ENCODE results near the gene ANKMY1. TPM values are rescaled to one million over a fixed set of nuclear protein-coding genes. Genes with fewer than 3 reads are reported as not detected.

The ANKMY1 gene
- polyA plus RNA-seq, 1 donor: 13.5 TPM

- no peak for DNase-seq
These were observed 84.6 kb downstream of the ANKMY1 start for GRCh38 chr2:240473211-240473610.

DNA sequence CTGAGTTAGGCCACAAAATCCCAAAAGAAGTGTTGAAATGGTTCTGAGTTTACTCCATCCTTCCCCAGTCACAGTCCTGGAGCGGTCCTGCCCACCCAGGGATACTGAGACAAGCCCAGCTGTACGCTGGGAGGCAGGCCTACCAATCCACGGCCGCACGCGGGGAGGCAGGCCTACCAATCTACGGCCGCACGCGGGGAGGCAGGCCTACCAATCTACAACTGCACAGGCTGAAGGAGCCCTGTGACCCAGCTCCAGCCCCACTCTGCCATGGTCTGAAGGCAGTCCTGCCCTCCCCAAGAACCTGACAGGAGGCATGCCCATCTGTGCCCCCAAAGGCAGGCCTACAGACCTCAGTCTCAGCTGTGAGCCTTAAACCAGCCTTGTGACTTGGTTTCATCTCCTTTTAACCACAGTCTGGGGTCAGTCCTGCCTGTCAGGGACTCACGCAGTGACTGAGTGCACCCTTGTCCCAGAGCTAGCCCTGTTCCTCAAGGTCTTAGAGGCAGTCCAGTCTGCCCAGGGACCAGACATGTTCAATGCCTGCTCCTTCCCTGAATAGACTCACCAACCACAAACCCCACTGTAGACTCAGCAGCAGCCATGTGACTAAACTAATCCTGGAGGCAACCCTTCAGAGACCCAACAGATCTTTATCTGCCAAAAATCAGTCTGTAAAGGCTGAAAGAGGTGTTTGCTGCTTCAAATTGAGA is 85.6 kb downstream of the ANKMY1 start:
- no peak for DNase-seq

DNA sequence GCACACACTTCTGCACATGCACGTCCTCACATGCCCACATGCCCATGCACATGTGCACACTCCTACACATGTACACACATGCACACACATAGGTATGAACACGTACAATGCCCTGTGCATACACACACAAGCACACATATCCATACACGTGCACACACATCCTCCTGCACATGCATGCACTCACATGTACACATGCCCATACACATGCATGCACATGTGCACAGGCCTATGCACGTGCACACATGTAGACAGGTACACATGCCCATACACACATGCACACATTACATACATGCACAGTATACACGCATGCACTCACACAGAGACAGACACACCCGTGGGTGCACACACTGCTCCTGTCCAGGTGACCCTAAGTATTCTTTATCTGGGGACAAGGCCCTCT is 88.0 kb downstream of the ANKMY1 start:
- DNase-seq: no peak

DNA sequence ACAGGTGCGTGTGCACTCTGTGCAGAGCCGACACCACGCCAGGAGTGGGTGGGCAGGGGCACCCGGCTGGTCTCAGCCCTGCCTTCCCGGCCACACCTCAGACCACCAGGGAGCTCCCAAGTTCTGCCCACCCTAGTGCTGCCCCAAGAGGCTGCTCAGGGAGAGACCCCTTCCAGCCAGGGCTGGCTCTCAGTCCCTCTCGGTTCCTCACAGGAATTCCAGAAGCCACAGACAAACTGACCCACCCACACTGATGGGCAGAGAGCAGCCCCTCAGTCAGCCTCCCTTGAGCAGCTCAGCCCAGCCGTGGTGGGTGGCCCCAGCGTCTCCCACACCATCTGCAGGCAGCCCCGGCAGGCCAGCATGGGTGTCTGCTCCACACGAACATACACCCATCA is 88.5 kb downstream of the ANKMY1 start:
- no peak for DNase-seq

GRCh38 chr2:240468303-240469238 is 89.2 kb downstream of the ANKMY1 start:
- no peak for DNase-seq

- no peak for DNase-seq
These were observed 90.0 kb downstream of the ANKMY1 start for GRCh38 chr2:240467659-240468302.

- DNase-seq: no peak
These were observed 90.6 kb downstream of the ANKMY1 start for GRCh38 chr2:240467149-240467642.

DNA sequence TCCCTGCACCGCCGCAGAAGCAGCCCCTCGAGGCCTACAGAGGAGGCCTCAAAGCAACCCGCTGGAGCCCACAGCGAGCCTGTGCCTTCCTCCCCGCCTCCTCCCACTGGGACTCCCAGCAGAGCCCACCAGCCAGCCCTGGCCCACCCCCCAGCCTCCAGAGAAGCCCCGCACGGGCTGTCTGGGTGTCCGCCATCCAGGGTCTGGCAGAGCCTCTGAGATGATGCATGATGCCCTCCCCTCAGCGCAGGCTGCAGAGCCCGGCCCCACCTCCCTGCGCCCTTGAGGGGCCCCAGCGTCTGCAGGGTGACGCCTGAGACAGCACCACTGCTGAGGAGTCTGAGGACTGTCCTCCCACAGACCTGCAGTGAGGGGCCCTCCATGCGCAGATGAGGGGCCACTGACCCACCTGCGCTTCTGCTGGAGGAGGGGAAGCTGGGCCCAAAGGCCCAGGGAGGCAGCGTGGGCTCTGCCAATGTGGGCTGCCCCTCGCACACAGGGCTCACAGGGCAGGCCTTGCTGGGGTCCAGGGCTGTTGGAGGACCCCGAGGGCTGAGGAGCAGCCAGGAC is 91.1 kb downstream of the ANKMY1 start:
- no peak for DNase-seq

GRCh38 chr2:240465765-240466578 is 91.8 kb downstream of the ANKMY1 start:
- no peak for DNase-seq

DNA sequence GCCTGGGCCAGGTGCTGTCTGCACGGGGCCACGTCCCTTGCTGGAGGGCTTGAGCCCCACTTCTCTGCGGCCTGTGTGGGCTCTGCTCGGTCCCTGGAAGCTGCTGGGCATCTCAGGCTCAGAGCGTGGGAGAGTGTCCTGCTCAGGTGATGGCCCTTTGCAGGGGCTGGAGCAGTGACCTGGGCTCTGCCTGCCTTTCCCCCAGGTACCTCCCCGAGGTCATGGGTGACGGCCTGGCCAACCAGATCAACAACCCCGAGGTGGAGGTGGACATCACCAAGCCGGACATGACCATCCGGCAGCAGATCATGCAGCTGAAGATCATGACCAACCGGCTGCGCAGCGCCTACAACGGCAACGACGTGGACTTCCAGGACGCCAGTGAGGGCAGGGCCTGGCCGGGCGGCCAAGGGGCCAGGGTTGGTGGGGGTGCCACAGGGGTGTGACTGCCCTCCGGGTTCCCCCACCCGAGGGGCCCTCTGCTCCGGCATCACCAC is 92.5 kb downstream of the ANKMY1 start:
- DNase-seq: no peak

- DNase-seq: no peak
These were observed 93.1 kb downstream of the ANKMY1 start for GRCh38 chr2:240464514-240465241.

DNA sequence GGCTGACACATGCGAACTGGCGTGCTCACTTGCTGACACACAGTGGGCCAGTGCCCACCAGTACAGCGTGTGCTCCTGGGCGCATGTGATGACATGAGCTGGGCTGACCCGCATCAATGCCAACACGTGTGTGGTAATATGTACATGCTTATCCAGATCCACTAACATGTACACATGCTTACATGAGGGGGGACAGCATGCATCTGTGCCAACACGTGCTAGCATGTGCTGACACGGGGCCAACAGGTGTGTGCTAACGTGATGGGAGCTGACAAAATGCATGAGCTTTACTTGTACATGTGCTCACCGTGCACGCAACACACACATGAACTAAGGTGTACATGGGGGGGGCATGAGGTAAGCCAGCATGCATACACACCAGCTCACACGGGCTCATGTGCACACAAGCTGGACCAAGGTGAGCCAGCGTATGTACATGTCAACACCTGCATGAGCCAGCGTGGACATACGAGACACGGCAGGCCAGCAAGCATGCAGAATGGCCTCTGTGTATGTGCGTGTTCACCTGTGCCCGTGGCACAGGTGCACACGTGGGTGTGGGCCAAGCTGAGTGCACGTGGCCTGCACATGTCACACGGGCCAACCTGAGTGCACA is 93.8 kb downstream of the ANKMY1 start:
- no peak for DNase-seq

DNA sequence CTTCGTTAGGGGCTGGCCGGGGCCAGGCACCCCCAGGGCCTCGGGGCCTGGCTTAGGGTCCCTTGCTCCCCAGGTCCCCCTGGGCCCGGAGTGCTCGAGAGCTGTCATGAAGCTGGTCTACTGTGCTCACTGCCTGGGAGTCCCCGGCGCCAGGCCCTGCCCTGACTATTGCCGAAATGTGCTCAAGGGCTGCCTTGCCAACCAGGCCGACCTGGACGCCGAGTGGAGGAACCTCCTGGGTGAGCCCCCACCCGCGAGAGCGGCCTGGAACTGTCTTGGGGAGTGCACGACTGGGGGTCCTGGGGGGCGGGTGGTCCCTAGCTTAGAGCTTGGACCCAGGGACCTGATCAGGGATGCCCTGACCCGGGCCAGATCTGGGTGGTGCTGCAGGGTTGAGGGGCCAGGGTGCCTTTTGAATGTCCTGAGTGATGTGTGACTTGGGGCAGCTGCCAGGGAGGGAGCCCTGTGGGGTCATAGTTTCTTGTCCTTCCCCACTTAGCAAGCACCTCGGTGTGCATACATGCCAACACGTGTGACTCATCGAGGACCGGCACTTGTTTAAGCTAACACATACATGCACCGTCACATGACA is 94.4 kb downstream of the ANKMY1 start:
- DNase-seq: no peak

GRCh38 chr2:240462707-240463273 is 95.0 kb downstream of the ANKMY1 start:
- DNase-seq: no peak

DNA sequence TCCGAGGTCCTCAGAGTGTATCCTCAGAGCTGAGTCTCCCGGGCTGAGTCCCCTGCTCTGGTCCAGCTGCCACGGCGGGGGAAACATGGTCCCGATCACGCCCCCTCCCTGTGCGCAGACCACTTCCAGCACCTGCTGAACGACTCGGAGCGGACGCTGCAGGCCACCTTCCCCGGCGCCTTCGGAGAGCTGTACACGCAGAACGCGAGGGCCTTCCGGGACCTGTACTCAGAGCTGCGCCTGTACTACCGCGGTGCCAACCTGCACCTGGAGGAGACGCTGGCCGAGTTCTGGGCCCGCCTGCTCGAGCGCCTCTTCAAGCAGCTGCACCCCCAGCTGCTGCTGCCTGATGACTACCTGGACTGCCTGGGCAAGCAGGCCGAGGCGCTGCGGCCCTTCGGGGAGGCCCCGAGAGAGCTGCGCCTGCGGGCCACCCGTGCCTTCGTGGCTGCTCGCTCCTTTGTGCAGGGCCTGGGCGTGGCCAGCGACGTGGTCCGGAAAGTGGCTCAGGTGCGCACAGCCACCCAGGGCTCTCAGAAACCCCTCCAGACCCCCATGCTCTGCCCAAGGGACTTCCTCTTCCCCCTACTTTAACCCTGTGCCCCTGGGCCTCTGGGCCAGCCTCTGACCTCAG is 95.6 kb downstream of the ANKMY1 start:
- no peak for DNase-seq

DNA sequence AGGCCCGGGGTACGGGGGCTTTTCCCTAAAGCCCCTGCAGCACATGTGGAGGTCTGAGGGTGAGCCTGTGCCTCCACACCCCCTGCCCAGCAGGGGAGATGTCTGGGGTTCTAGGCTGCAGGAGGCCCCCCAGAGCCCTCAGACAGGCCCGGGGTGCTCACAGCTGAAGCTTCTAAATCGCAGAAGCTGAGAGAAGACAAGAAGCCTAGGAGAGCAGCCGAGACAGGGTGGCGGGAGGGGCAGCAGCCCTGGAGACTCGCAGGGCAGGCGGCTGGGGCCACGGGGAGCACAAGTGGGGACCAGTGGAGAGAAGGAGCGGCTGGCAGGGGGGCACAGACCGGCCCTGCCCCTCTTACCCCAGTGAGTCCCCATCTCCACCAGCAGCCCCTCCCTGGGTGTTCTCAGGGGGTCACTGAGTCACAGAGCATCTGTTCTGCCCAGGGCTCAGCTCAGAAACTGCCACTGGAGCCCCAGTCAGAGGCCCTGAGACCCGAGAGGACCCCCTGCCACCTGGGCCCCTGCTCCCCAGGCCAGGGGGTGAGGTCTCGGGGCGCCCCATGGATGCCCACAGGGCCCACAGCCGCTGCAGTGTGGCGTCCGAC is 96.2 kb downstream of the ANKMY1 start:
- no peak for DNase-seq

DNA sequence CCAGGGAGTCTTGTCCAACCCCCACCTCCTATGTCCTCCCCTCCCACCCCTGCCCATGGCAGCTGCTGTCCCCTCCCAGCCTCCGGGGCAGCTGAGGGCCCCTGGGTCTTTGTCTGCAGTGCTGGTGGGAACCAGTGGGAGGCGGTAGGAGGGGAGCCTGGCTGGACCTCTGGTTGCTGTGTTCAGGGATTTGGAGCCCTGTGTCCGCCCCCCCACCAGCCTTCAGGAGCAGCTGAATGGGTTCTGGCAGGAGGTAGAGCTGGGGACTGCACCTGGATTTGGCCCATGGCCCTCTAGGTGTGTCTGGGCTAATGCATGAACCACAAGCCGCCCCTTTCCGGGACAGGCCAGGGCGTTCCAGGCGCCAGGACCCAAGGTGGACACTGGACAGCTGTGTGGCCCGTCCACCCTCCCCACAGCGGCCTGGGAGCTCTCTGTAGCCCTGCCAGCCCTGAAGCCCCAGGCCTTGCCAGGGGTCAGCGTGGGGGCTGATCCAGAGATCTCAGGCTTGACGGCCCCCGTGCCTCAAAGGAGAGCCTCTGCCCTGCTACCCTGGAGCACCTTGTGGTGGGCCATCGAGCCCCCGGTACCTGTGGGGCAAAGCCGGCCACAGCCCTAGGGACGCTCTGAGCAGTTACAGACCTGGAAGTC is 96.9 kb downstream of the ANKMY1 start:
- DNase-seq: no peak

- no peak for DNase-seq
These were observed 97.5 kb downstream of the ANKMY1 start for GRCh38 chr2:240460253-240460711.

Data from left kidney (tissue), 2 donors.